Fibroblast of peridontal ligament (primary cell): Measurements from ENCODE around the gene PARD6B.
"Not testable (repeated sequence)": the region's sequence is repeated elsewhere in the genome, so short reads cannot be mapped to it uniquely, and the experiment has no call there.

Experiments
- DNase-seq: peaks from one replicate; pipeline ENCODE4 v3.0.0-alpha.2; 2010; ENCODE audit errors: extremely low read depth

The PARD6B gene

GRCh38 chr20:50799890-50800550 is 68.6 kb downstream of the PARD6B start:
- DNase-seq = no peak

DNA sequence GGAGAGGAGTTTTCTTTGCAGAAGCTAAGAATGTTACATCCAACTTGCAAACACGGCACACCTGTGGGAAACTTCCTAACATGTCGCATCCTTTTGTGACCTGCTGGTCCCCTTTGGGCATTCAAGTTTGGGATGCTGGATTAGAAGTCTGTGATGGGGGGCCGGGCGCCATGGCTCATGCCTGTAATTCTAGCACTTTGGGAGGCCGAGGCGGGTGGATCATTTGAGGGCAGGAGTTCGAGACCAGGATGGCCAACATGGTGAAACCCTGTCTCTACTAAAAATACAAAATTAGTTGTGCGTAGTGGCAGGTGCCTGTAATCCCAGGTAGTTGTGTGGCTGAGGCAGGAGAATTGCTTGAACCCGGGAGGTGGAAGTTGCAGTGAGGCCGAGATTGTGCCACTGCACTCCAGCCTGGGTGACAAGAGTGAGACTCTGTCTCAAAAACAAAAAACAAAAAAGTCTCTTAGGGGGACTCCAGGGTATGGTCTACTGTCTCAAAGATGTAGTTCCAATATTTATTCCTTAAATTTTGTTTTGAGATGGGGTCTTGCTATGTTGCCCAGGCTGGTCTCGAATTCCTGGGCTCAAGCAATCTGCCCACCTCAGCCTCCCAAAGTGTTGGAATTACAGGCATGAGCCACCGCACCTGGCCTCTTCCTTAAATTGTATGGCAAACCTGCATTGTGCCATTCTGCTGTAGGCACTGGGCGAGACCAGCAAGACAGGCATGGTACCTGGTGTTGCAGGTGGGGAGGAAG is 69.8 kb downstream of the PARD6B start:
- DNase-seq = not testable (repeated sequence)

DNA sequence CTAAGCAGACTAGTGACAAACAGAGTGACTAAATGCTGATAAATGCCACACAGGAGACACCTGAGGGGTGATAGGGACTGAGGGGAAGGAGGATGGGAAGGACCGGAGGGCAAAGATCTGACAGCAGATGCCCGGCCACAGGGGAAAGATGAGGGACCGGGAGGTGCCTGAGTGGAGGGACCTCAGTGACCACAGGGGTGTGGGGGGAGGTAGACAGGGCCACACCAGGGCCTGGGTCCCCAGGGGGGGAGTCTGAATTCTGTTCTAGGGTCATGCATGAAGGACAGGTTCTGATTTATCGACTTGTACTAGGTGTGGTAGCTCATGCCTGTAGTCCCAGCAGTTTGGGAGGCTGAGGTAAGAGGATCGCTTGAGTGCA is 70.4 kb downstream of the PARD6B start:
- DNase-seq = no peak

GRCh38 chr20:50802289-50802688 is 70.9 kb downstream of the PARD6B start:
- no peak for DNase-seq

DNA sequence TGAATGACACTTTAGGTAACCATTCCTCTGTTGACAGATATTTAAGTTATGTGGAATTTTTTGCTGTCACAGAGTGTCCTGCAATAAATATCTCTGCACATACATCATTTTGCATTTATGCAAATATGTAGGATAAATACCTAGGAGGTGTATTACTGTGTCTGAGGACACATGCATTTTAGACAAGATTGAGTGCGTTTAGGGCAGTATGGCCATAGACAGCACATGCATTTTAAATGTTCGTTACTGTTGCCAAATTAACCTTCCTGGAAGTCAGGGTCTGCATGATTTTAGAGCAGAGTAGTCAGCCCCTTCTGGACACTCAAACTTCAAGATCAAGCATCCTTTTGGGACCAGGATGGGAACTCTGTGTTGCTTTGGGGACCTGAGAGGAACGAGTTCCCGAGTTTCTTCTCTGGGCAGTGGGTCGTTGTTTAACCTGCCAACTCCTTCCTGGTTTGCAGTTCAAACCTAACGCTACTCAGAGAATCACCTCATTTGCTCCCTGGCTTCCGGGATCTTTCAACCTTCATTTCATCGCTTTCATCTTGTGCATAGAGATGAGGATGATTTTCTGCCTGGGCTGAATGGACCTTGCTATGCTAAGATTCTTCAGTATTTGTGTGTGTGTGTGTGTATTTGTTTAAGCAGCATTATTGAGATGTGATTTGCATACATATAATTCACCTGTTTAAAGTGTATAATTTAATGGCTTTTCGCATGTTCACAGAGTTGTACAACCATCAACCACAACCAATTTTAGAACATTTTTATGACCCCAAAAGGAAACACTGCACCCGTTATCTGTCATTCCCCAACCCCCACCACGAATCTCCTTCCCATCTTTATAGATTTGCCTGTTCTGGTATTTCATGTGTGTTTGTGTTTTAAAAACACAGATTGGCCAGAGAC is 73.3 kb downstream of the PARD6B start:
- no peak for DNase-seq

DNA sequence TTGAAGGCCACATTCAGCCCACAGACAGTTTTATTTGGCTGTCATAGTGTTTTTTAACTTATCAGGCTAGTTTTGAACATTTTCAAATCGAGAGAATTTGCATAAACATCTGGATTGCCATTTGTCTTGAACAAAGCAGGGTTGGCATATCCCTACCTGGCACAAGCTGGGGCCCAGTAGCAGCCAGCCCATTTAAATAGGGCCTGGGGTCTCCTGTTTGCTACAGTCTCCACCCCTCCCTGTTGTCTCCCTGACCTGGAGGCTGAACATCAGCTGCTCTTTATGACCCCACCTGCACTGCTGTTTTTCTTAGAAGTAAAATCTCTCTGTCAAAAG is 73.9 kb downstream of the PARD6B start:
- DNase-seq = no peak

GRCh38 chr20:50806126-50806768 is 74.9 kb downstream of the PARD6B start:
- no peak for DNase-seq
